Smooth muscle cell of the umbilical artery (primary cell): Measurements from ENCODE around the gene AKAP13. TPM values are rescaled to one million over a fixed set of nuclear protein-coding genes. Genes with fewer than 3 reads are reported as not detected.

Source experiments
- total RNA-seq: library from RNA; depleted of rRNA; stranded (reverse); fragments of >200 nt; gene quantifications from 2 replicates; pipeline ENCODE4 v1.2.3, GENCODE V29; 2014

Gene AKAP13, protein sequence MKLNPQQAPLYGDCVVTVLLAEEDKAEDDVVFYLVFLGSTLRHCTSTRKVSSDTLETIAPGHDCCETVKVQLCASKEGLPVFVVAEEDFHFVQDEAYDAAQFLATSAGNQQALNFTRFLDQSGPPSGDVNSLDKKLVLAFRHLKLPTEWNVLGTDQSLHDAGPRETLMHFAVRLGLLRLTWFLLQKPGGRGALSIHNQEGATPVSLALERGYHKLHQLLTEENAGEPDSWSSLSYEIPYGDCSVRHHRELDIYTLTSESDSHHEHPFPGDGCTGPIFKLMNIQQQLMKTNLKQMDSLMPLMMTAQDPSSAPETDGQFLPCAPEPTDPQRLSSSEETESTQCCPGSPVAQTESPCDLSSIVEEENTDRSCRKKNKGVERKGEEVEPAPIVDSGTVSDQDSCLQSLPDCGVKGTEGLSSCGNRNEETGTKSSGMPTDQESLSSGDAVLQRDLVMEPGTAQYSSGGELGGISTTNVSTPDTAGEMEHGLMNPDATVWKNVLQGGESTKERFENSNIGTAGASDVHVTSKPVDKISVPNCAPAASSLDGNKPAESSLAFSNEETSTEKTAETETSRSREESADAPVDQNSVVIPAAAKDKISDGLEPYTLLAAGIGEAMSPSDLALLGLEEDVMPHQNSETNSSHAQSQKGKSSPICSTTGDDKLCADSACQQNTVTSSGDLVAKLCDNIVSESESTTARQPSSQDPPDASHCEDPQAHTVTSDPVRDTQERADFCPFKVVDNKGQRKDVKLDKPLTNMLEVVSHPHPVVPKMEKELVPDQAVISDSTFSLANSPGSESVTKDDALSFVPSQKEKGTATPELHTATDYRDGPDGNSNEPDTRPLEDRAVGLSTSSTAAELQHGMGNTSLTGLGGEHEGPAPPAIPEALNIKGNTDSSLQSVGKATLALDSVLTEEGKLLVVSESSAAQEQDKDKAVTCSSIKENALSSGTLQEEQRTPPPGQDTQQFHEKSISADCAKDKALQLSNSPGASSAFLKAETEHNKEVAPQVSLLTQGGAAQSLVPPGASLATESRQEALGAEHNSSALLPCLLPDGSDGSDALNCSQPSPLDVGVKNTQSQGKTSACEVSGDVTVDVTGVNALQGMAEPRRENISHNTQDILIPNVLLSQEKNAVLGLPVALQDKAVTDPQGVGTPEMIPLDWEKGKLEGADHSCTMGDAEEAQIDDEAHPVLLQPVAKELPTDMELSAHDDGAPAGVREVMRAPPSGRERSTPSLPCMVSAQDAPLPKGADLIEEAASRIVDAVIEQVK (N-terminal part only)
- total RNA-seq, result 68.0 and 109 TPM in 2 replicates

DNA sequence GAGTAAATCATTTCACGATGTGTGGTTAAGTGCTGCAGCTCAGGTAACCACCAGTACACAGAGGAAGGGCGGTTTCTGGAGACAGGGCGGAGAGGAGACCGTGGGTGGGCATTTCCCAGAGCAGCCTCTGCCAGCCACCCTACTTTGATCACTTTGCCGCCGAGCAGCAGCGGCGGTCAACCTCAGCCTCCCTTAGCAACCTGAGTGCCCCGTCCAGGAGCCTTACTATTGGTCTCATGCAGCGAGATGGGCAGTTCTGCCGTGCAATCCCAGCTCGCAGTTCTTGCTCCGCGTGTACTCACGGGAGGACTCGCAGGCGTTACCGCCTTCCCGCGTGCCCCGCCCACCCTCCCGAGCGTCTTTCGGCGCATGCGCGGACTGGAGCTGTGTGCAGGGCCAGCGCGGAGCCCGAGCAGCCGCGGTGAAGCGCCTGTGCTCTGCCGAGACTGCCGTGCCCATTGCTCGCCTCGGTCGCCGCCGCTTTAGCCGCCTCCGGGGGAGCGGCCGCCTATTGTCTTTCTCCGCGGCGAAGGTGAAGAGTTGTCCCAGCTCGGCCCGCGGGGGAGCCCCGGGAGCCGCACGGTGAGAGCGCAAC, at the start of gene AKAP13:
Gene AKAP13, plus strand, starts transcription at position 387 of the 595 bp plus-strand sequence. CDS start 105,118 bp downstream, outside the sequence.

DNA sequence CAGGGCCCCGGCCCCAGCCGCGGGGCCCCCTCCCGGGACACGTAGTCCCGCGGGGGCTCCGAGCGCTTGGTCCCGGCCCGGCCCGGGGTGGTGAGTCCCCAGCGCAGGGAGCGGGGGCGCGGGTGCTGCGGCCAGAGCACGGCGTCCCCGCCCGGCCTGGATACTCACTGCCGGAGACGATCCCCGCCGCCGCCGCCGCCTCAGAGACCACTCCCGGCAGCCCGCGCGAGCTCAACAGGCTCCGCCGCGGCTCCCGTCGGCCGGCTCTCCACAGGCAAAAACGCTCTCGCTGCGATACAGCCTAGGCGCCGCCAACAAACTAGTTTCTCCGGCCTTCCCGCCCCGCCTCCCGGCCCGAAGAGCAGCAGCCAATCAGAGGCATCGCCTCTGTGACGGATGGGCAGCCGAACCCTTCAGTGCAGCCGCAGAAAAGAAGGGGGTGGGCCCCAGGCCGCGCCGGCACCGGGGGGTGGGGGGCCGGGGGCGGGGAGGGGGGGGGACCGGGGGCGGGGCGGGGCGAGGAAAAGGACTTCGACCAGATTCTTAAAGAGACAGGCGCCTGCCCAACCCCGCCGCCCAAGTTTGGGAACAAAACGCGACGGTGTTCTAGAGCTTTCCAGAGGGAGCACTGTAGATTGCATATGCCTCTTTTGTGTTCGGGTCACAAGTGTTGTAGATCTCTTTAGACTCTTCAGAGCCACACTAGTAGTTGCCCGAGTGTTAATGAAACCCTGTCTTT, 414.4 kb downstream of the AKAP13 start, which contains the start of gene KLHL25:
Gene KLHL25, minus strand, starts transcription at position 328 of the 739 bp plus-strand sequence. CDS start 25,115 bp downstream, outside the sequence.

